Measurements from ENCODE around the gene TMEM106C.
A peak's percentile ranks its signal among the peaks of the same experiment; 100 is the strongest.

Gene TMEM106C

DNA sequence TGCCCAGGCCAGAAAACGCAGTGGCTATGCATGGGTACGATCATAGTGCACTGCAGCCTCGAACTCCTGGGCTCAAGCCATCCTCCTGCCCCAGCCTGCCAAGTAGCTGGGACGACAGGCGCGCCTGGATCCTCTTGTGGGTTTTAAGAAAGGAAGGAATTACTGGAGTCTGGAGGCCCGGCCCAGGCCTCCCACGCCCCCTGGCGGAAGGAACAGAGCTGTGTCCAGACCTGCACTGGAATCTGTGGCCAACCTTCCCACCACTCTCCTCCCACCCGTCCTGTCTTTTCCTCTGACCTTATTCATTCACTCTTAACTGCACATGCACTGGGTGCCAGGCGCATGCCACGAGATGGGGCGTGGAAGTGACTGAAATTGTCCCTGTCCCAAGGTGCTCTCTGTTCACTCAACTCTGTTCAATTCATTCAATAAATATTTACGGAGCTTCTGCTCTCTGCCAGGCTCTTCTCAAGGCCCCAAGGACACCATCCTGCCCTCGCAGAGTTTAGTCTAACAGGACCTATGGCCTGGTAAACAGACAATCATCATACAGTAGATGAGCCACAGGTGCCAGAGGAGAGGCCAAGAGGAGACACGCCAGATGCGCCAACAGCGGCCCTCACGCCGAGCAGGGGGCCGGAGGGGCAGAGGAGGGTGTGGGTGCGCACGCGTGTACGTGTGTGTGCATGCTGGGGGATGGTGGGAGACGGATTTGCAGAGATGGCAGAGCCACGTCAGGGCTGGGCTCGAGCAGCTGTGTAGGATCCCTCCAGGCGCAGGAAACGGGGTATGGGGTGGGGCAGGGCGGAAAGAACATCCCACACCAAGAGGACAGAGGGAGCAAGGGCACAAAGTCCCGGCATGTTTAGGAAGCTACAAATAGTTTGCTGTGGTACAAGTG is 13.7 kb upstream of the TMEM106C start:
- TF ChIP-seq CEBPB (IDR thresholded peaks at IDR 0.05) (no peak), NFIC (IDR thresholded peaks at IDR 0.05) (peak; percentile 26; the same call in 1 of the 2 replicates), RAD21 (IDR thresholded peaks at IDR 0.05; ENCODE audit: low read depth) (peak; percentile 98), CREB1 (IDR thresholded peaks at IDR 0.05; ENCODE audit: low read depth) (no peak), TCF12 (IDR thresholded peaks at IDR 0.05; ENCODE audit: low read depth) (no peak), TEAD4 (IDR thresholded peaks at IDR 0.05) (0 out of 2 replicates have a peak, but pooled peaks have one; percentile 27)
- TF ChIP-seq, protein P1, sequence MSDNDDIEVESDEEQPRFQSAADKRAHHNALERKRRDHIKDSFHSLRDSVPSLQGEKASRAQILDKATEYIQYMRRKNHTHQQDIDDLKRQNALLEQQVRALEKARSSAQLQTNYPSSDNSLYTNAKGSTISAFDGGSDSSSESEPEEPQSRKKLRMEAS (IDR thresholded peaks at IDR 0.05) = peak; percentile 57; the same call in 1 of the 2 replicates

- TF ChIP-seq FOXM1 (IDR thresholded peaks at IDR 0.05; ENCODE audit: borderline replicate concordance, low read depth) (no peak), NFIC (IDR thresholded peaks at IDR 0.05) (no peak), EGR1 (IDR thresholded peaks at IDR 0.05) (no peak), REST (IDR thresholded peaks at IDR 0.05; ENCODE audit: low read depth) (no peak), RAD21 (IDR thresholded peaks at IDR 0.05; ENCODE audit: low read depth) (no peak), YY1 (IDR thresholded peaks at IDR 0.05; ENCODE audit: low read depth) (no peak), CREB1 (IDR thresholded peaks at IDR 0.05; ENCODE audit: low read depth) (no peak), EP300 (IDR thresholded peaks at IDR 0.05; ENCODE audit: borderline replicate concordance) (no peak), TCF12 (IDR thresholded peaks at IDR 0.05; ENCODE audit: low read depth) (no peak), ZBTB7A (IDR thresholded peaks at IDR 0.05; ENCODE audit: low read depth) (no peak), CEBPB (IDR thresholded peaks at IDR 0.05) (no peak), USF1 (IDR thresholded peaks at IDR 0.05) (no peak), TAF1 (IDR thresholded peaks at IDR 0.05; ENCODE audit: low read depth) (no peak), TEAD4 (IDR thresholded peaks at IDR 0.05) (no peak)
- TF ChIP-seq, protein P1 (IDR thresholded peaks at IDR 0.05) = no peak
Measured at GRCh38 chr12:47950856-47951468, 12.4 kb upstream of the TMEM106C start.

GRCh38 chr12:47954058-47954457 is 9.3 kb upstream of the TMEM106C start:
- TF ChIP-seq CEBPB (IDR thresholded peaks at IDR 0.05) (no peak), TEAD4 (IDR thresholded peaks at IDR 0.05) (peak; percentile 63), NFIC (IDR thresholded peaks at IDR 0.05) (peak; percentile 39; the same call in 1 of the 2 replicates), TCF12 (IDR thresholded peaks at IDR 0.05; ENCODE audit: low read depth) (0 out of 2 replicates have a peak, but pooled peaks have one; percentile 13), USF1 (IDR thresholded peaks at IDR 0.05) (no peak), CREB1 (IDR thresholded peaks at IDR 0.05; ENCODE audit: low read depth) (no peak), EP300 (IDR thresholded peaks at IDR 0.05; ENCODE audit: borderline replicate concordance) (no peak), TAF1 (IDR thresholded peaks at IDR 0.05; ENCODE audit: low read depth) (no peak), REST (IDR thresholded peaks at IDR 0.05; ENCODE audit: low read depth) (no peak), RAD21 (IDR thresholded peaks at IDR 0.05; ENCODE audit: low read depth) (no peak), YY1 (IDR thresholded peaks at IDR 0.05; ENCODE audit: low read depth) (no peak), FOXM1 (IDR thresholded peaks at IDR 0.05; ENCODE audit: borderline replicate concordance, low read depth) (no peak)
- TF ChIP-seq, protein P1 (IDR thresholded peaks at IDR 0.05) = peak; percentile 48; the same call in 1 of the 2 replicates

GRCh38 chr12:47954467-47955045 is 8.8 kb upstream of the TMEM106C start:
- TF ChIP-seq EGR1 (IDR thresholded peaks at IDR 0.05) = no peak
- no peak for TF ChIP-seq CREB1 (IDR thresholded peaks at IDR 0.05; ENCODE audit: low read depth)
- no peak for TF ChIP-seq FOXM1 (IDR thresholded peaks at IDR 0.05; ENCODE audit: borderline replicate concordance, low read depth)
- TF ChIP-seq, protein P1 (IDR thresholded peaks at IDR 0.05) = no peak
- no peak for TF ChIP-seq TCF12 (IDR thresholded peaks at IDR 0.05; ENCODE audit: low read depth)
- no peak for TF ChIP-seq CEBPB (IDR thresholded peaks at IDR 0.05)
- no peak for TF ChIP-seq RAD21 (IDR thresholded peaks at IDR 0.05; ENCODE audit: low read depth)
- TF ChIP-seq NFIC (IDR thresholded peaks at IDR 0.05) = no peak
- no peak for TF ChIP-seq TAF1 (IDR thresholded peaks at IDR 0.05; ENCODE audit: low read depth)
- TF ChIP-seq ZBTB7A (IDR thresholded peaks at IDR 0.05; ENCODE audit: low read depth) = no peak
- no peak for TF ChIP-seq REST (IDR thresholded peaks at IDR 0.05; ENCODE audit: low read depth)
- no peak for TF ChIP-seq TEAD4 (IDR thresholded peaks at IDR 0.05)
- TF ChIP-seq USF1 (IDR thresholded peaks at IDR 0.05) = no peak

Measured in Ishikawa (cell line).